Neural cell (in vitro differentiated cells): ENCODE measurements around the gene FHIT. TPM values are rescaled to one million over a fixed set of nuclear protein-coding genes. Genes with fewer than 3 reads are reported as not detected.

ENCODE experiments used
- H2AFZ ChIP-seq: fragments of 200-600, 300-800 bp; sonication (generic), shearing (Covaris generic); 2 replicates; pipeline ENCODE4 v1.6.0; 2014; ENCODE audit warnings: low read depth, mild to moderate bottlenecking, antibody characterized with exemption, low read length, moderate library complexity
- H3F3A ChIP-seq: fragments of 200-600 bp; shearing (Covaris generic); 2 replicates; pipeline ENCODE4 v1.6.1; 2016; ENCODE audit warnings: mild to moderate bottlenecking, moderate library complexity, mixed read lengths, antibody characterized with exemption, low read length; ENCODE audit not compliant: insufficient read depth, poor library complexity, severe bottlenecking
- H3K27ac ChIP-seq: fragments of 200-600, 300-800 bp; sonication (generic), shearing (Covaris generic); 2 replicates; pipeline ENCODE4 v1.5.1; 2014; ENCODE audit warnings: mild to moderate bottlenecking, low read length, moderate library complexity
- H3K27me3 ChIP-seq: fragments of 300-800, 200-600 bp; sonication (generic), shearing (Covaris generic); 2 replicates; pipeline ENCODE4 v1.6.0; 2014; ENCODE audit warnings: mild to moderate bottlenecking, low read depth, low read length, moderate library complexity; ENCODE audit not compliant: insufficient read depth
- H3K36me3 ChIP-seq: fragments of 300-800, 200-600 bp; sonication (generic), shearing (Covaris generic); 2 replicates; pipeline ENCODE4 v1.5.1; 2014; ENCODE audit warnings: mild to moderate bottlenecking, antibody characterized with exemption, low read length, moderate library complexity; ENCODE audit not compliant: insufficient read depth
- H3K4me2 ChIP-seq: fragments of 300-800, 200-600 bp; sonication (generic), shearing (Covaris generic); 2 replicates; pipeline ENCODE4 v1.6.0; 2014; ENCODE audit warnings: mild to moderate bottlenecking, low read length
- H3K4me3 ChIP-seq: fragments of 300-800, 200-600 bp; sonication (generic), shearing (Covaris generic); 2 replicates; pipeline ENCODE4 v1.5.1; 2014; ENCODE audit warnings: mild to moderate bottlenecking, low read length, moderate library complexity
- H3K79me2 ChIP-seq: fragments of 200-600 bp; shearing (Covaris generic); replicated peaks from 2 replicates; pipeline ENCODE4 v1.6.0; 2014; ENCODE audit warnings: mild to moderate bottlenecking, low read length, moderate library complexity; ENCODE audit not compliant: insufficient read depth
- H3K9ac ChIP-seq: fragments of 300-800, 200-600 bp; sonication (generic), shearing (Covaris generic); 2 replicates; pipeline ENCODE4 v1.6.1; 2016; ENCODE audit warnings: mild to moderate bottlenecking, low read length, mixed read lengths
- H3K9me2 ChIP-seq: fragments of 200-600 bp; shearing (Covaris generic); 2 replicates; pipeline ENCODE4 v1.6.1; 2016; ENCODE audit warnings: mild to moderate bottlenecking, low read length, mixed read lengths; ENCODE audit not compliant: insufficient read depth
- H3K9me3 ChIP-seq: fragments of 200-600, 300-800 bp; sonication (generic), shearing (Covaris generic); 2 replicates; pipeline ENCODE4 v1.6.1; 2016; ENCODE audit warnings: mild to moderate bottlenecking, mixed run types, low read length, moderate library complexity, mixed read lengths
- H4K20me1 ChIP-seq: fragments of 200-600 bp; shearing (Covaris generic); 2 replicates; pipeline ENCODE4 v1.6.1; 2016; ENCODE audit warnings: mild to moderate bottlenecking, mixed run types; ENCODE audit not compliant: insufficient read depth
- CTCF ChIP-seq: fragments of 450-650 bp; IDR thresholded peaks from 2 replicates; pipeline ENCODE4 v1.5.1; 2014; ENCODE audit warnings: antibody characterized with exemption, mild to moderate bottlenecking, moderate library complexity; ENCODE audit not compliant: poor library complexity, severe bottlenecking
- EP300 ChIP-seq: fragments of 450-650 bp; conservative IDR thresholded peaks from 2 replicates; pipeline ENCODE4 v1.6.1; 2014; ENCODE audit warnings: antibody characterized with exemption, mild to moderate bottlenecking, moderate library complexity; ENCODE audit not compliant: poor library complexity, severe bottlenecking
- EZH2 ChIP-seq: fragments of 200-600, 300-800 bp; shearing (Covaris generic), sonication (generic); IDR thresholded peaks from 2 replicates; pipeline ENCODE4 v1.6.1; 2014; ENCODE audit warnings: antibody characterized with exemption, low read length, borderline replicate concordance, mild to moderate bottlenecking; ENCODE audit not compliant: insufficient read depth, poor library complexity, severe bottlenecking
- MXI1 ChIP-seq: fragments of 450-650 bp; conservative IDR thresholded peaks from 2 replicates; pipeline ENCODE4 v1.6.1; 2014; ENCODE audit warnings: antibody characterized with exemption, mild to moderate bottlenecking; ENCODE audit not compliant: poor library complexity, severe bottlenecking
- POLR2AphosphoS5 ChIP-seq: IDR thresholded peaks from 2 replicates; pipeline ENCODE4 v1.6.1; 2012
- RAD21 ChIP-seq: fragments of 450-650 bp; conservative IDR thresholded peaks from 2 replicates; pipeline ENCODE4 v1.6.1; 2014; ENCODE audit warnings: antibody characterized with exemption, mild to moderate bottlenecking, moderate library complexity
- REST ChIP-seq: IDR thresholded peaks from 2 replicates; pipeline ENCODE4 v1.6.1; 2012; ENCODE audit warnings: borderline replicate concordance
- SMC3 ChIP-seq: fragments of 450-650 bp; conservative IDR thresholded peaks from 2 replicates; pipeline ENCODE4 v1.6.1; 2014; ENCODE audit warnings: antibody characterized with exemption, mild to moderate bottlenecking, moderate library complexity; ENCODE audit not compliant: poor library complexity
- TAF1 ChIP-seq: IDR thresholded peaks from 2 replicates; pipeline ENCODE4 v1.6.1; 2012; ENCODE audit warnings: low read depth
- polyA plus RNA-seq: library from polyadenylated mRNA; depleted of rRNA; stranded (reverse); fragments of >200 nt; gene quantifications from 2 replicates; pipeline ENCODE4 v1.2.3, GENCODE V29; 2014

FHIT gene
- polyA plus RNA-seq, 1 donor from 2014 or later = not detected

GRCh38 chr3:60199306-60199705 lies 1051.9 kb downstream of the FHIT start:
- Histone ChIP-seq H3F3A (no peaks in the 10 kb centered on the region), H3K9me3 (no peaks in the 10 kb centered on the region), H3K4me2 (no peak overlapping the region), H2AFZ (no peak overlapping the region), H3K4me3 (no peak overlapping the region), H3K27ac (no peak overlapping the region), H3K27me3 (no peaks in the 10 kb centered on the region), H4K20me1 (no peaks in the 10 kb centered on the region), H3K9ac (no peak overlapping the region), H3K36me3 (no peaks in the 10 kb centered on the region), H3K9me2 (no peaks in the 10 kb centered on the region), H3K79me2 (no peaks in the 10 kb centered on the region)
- TF ChIP-seq CTCF (no peak), POLR2AphosphoS5 (no peak), MXI1 (no peak), TAF1 (no peak), EZH2 (no peak), REST (no peak), RAD21 (no peak), SMC3 (no peak), EP300 (no peak)

DNA sequence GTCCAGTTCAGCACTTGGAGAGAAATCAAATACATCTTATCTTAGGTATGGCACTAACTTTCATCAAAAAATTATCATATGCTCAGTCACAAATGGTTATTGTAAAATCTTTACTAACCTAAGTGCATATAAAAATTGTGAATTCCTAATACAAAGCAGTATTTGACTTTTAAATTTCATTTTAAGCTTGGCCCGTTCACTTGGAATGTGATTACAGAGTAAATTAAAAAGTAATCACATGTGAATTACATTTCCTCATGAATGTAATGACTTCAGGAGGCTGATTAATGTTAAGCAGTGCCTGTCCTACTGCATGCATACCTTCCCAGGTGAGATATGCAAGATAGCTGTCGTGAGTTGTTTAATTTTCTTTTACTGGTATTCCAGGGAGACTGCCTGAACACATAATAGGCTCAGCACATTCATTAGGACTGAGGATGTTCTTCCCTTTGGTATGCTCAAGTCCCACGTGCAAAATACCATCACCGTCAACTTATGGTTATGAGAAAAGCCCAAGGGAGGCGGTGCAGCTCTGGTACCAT lies 1053.0 kb downstream of the FHIT start:
- Histone ChIP-seq H3K4me3 (no peak overlapping the region), H3K9me2 (no peaks in the 10 kb centered on the region), H3K27me3 (no peaks in the 10 kb centered on the region), H3K36me3 (no peaks in the 10 kb centered on the region), H4K20me1 (no peaks in the 10 kb centered on the region), H3F3A (no peaks in the 10 kb centered on the region), H3K9ac (no peak overlapping the region), H3K27ac (no peak overlapping the region), H3K4me2 (no peak overlapping the region), H3K79me2 (no peaks in the 10 kb centered on the region), H2AFZ (no peak overlapping the region), H3K9me3 (no peaks in the 10 kb centered on the region)
- TF ChIP-seq TAF1 (no peak), REST (no peak), POLR2AphosphoS5 (no peak), EZH2 (no peak), MXI1 (no peak), EP300 (no peak), SMC3 (no peak), RAD21 (no peak), CTCF (no peak)
